GM18870 (cell line): ENCODE measurements around the gene ZDHHC20.

Experiments used
- ATAC-seq: cut with Tn5 transposase; IDR thresholded peaks from one replicate; pipeline ENCODE4 v1.9.1; 2021; ENCODE audit warnings: moderate library complexity; ENCODE audit not compliant: unreplicated experiment

ZDHHC20 gene

DNA sequence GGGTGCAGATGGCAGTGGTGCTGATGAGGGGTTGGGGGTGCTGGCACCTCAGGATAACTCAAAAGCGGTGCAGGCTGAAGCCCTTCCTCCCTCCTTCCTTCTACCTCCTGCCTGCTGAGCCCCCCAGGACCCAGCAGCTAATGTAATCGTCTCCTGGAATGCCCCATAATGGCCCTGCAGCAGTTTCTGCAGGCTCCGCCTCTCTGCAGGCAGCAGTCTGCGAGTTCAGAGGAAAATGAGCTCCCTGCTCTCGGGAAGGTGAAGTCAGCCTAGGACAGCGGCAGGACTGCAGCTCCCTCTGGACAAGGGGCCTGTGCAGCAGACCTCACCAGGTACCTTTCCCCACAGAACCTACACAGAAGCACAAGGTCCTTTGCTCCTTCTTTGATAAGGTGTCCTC lies 130.9 kb downstream of the ZDHHC20 start:
- ATAC-seq: no peak

GRCh38 chr13:21326155-21327031 lies 132.7 kb downstream of the ZDHHC20 start:
- ATAC-seq: no peak

GRCh38 chr13:21324803-21325202 lies 134.3 kb downstream of the ZDHHC20 start:
- ATAC-seq: no peak

GRCh38 chr13:21322988-21323387 lies 136.1 kb downstream of the ZDHHC20 start:
- no peak for ATAC-seq
